Esophagus squamous epithelium (tissue), 4 donors: ENCODE measurements around the gene POLA1.

ENCODE experiments used
- POLR2A ChIP-seq, 4 donors: fragments of 450-650 bp; IDR thresholded peaks; one replicate each; pipeline ENCODE4 v1.6.1; 2017; ENCODE audit warnings: antibody characterized with exemption in 4 of 4, mild to moderate bottlenecking in 4 of 4, moderate library complexity in 3 of 4
- TF ChIP-seq, protein P1 (sequence below), 6 experiments: fragments of 450-650 bp in 4 of 6; fragments of 200-600 bp in 2 of 6; sonication (generic) in 2 of 6; IDR thresholded peaks; one replicate each; pipeline ENCODE4 v1.5.1; 2016 to 2019; ENCODE audit warnings: antibody characterized with exemption in 6 of 6, mild to moderate bottlenecking in 4 of 6, moderate library complexity in 4 of 6

DNA sequence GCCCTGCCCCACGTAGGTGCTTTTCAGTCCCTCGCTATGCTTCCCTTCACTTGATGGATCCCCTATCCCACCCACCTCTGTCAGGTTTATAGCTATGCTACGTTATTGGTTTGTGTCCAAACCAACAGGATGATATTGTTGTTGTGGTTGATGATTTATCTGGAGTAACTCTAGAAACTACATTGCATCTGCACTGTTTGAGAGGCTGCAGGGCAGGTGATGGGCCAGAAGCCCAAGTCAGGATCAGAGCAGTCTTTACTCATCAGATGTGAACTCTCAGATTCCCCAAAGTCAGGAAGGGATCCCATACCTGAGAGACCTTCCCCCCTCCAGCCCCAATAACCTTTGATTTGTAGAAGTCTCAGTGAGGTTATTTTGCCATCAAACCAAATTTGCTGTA, 287.3 kb downstream of the POLA1 start:
- TF ChIP-seq, protein P1, sequence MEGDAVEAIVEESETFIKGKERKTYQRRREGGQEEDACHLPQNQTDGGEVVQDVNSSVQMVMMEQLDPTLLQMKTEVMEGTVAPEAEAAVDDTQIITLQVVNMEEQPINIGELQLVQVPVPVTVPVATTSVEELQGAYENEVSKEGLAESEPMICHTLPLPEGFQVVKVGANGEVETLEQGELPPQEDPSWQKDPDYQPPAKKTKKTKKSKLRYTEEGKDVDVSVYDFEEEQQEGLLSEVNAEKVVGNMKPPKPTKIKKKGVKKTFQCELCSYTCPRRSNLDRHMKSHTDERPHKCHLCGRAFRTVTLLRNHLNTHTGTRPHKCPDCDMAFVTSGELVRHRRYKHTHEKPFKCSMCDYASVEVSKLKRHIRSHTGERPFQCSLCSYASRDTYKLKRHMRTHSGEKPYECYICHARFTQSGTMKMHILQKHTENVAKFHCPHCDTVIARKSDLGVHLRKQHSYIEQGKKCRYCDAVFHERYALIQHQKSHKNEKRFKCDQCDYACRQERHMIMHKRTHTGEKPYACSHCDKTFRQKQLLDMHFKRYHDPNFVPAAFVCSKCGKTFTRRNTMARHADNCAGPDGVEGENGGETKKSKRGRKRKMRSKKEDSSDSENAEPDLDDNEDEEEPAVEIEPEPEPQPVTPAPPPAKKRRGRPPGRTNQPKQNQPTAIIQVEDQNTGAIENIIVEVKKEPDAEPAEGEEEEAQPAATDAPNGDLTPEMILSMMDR (IDR thresholded peaks at IDR 0.05) = no peak
- no peak for TF ChIP-seq POLR2A (IDR thresholded peaks at IDR 0.05)
